Cardiac muscle cell (in vitro differentiated cells and primary cell): ENCODE measurements around the gene BBS5. TPM values are rescaled to one million over a fixed set of nuclear protein-coding genes. Genes with fewer than 3 reads are reported as not detected.
"Not testable (repeated sequence)": the region's sequence is repeated elsewhere in the genome, so short reads cannot be mapped to it uniquely, and the experiment has no call there.

ENCODE experiments used
- DNase-seq, 2 donors: peaks; one replicate each; pipeline versions ENCODE4 v3.0.0 to v3.0.0-alpha.2; 2010 to 2017; ENCODE audit warnings: low read depth in 1 of 2, low spot score in 1 of 2
- H3K27ac ChIP-seq: fragments of 200-600 bp; sonication (generic); 2 replicates; pipeline ENCODE4 v1.5.1; 2016
- H3K27me3 ChIP-seq: fragments of 200-600 bp; sonication (generic); 2 replicates; pipeline ENCODE4 v1.6.0; 2016; ENCODE audit warnings: control low read depth
- H3K36me3 ChIP-seq: fragments of 200-600 bp; sonication (generic); 2 replicates; pipeline ENCODE4 v1.5.1; 2016; ENCODE audit warnings: control low read depth
- H3K4me1 ChIP-seq: fragments of 200-600 bp; sonication (generic); 2 replicates; pipeline ENCODE4 v1.8.1; 2017; ENCODE audit warnings: low read depth, mild to moderate bottlenecking, mixed run types
- H3K4me3 ChIP-seq: fragments of 200-600 bp; sonication (generic); 2 replicates; pipeline ENCODE4 v1.5.1; 2016; ENCODE audit warnings: mild to moderate bottlenecking
- H3K9me3 ChIP-seq: fragments of 200-600 bp; sonication (generic); 2 replicates; pipeline ENCODE4 v1.5.1; 2017; ENCODE audit warnings: low read depth, mild to moderate bottlenecking, control low read depth
- polyA plus RNA-seq: library from polyadenylated mRNA; unstranded; fragments of >200 nt; fragmentation: Nextera tagmentation; extraction: Ambion mirVana; gene quantifications from 2 replicates; pipeline ENCODE4 v1.2.1, GENCODE V29; 2016
- total RNA-seq: library from RNA; depleted of rRNA; stranded (reverse); fragments of >200 nt; gene quantifications from 2 replicates; pipeline ENCODE4 v1.2.3, GENCODE V29; 2016
- TF ChIP-seq, protein P1 (sequence below): IDR thresholded peaks from 2 replicates; pipeline ENCODE4 v1.5.1; 2012; ENCODE audit warnings: low read depth, mild to moderate bottlenecking, low read length

BBS5 gene
- total and polyA plus RNA-seq, 2 experiments from 2014 or later = 8.4 to 8.9 TPM

- DNase-seq = peak in 1 of 2 donors; percentile 12
- Histone ChIP-seq H3K9me3 (no peaks in the 10 kb centered on the region), H3K4me3 (peak overlapping the region; percentile 20), H3K27me3 (no peaks in the 10 kb centered on the region), H3K27ac (no peak overlapping the region), H3K4me1 (peaks cover 23% of the 10 kb centered on the region), H3K36me3 (no peaks in the 10 kb centered on the region)
- TF ChIP-seq, protein P1, sequence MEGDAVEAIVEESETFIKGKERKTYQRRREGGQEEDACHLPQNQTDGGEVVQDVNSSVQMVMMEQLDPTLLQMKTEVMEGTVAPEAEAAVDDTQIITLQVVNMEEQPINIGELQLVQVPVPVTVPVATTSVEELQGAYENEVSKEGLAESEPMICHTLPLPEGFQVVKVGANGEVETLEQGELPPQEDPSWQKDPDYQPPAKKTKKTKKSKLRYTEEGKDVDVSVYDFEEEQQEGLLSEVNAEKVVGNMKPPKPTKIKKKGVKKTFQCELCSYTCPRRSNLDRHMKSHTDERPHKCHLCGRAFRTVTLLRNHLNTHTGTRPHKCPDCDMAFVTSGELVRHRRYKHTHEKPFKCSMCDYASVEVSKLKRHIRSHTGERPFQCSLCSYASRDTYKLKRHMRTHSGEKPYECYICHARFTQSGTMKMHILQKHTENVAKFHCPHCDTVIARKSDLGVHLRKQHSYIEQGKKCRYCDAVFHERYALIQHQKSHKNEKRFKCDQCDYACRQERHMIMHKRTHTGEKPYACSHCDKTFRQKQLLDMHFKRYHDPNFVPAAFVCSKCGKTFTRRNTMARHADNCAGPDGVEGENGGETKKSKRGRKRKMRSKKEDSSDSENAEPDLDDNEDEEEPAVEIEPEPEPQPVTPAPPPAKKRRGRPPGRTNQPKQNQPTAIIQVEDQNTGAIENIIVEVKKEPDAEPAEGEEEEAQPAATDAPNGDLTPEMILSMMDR = no peak
These were observed 32.5 kb downstream of the BBS5 start for GRCh38 chr2:169511818-169512217.

DNA sequence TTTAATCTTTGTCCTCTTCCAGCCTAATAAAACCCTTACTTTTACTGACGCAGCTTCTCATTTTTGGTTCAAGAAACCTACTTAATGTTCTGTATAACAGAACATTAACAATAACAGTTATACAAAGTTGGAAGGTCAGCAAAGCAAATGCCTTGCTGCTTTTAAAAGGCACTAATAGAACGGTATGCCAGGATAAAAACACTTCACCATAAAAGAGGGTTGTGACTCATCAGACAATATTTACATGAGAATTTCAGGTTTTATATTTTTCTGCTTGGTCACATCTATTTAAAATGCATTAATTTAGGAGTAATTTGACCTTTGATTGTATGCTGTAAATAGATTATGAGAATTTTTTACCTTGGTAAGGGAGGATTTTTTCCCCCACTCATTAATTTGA lies 33.2 kb downstream of the BBS5 start:
- DNase-seq = no peak
- Histone ChIP-seq H3K27me3 (no peaks in the 10 kb centered on the region), H3K9me3 (no peaks in the 10 kb centered on the region), H3K36me3 (no peaks in the 10 kb centered on the region), H3K4me3 (peak overlapping the region; percentile 20), H3K27ac (no peak overlapping the region), H3K4me1 (peaks cover 23% of the 10 kb centered on the region)
- TF ChIP-seq, protein P1 = no peak

- Histone ChIP-seq H3K36me3 (peaks cover 1% of the 10 kb centered on the region), H3K27me3 (no peaks in the 10 kb centered on the region), H3K27ac (peak overlapping the region; percentile 10), H3K4me3 (no peak overlapping the region), H3K4me1 (peaks cover 23% of the 10 kb centered on the region), H3K9me3 (no peaks in the 10 kb centered on the region)
- DNase-seq = no peak
- TF ChIP-seq, protein P1 = no peak
These were observed 33.8 kb downstream of the BBS5 start for GRCh38 chr2:169513094-169513493.

DNA sequence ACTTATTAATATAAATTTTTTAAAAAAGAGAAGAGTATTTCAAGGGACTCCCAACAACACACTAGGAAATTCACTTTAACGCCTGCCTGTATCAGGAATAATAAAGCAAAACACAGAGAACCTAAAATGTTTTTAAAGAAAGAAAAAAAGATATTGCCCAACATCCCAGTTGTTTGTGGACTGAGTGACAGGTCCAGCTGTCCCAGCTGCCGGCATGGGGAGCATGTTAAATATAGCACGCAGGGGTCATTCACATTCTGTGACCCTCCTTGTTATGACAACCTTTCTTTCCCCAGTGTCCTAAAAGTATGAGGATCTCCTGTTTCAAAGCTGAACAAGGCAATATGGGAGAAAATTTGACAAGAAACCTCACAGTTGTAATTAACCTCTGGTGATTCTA lies 34.6 kb downstream of the BBS5 start:
- Histone ChIP-seq H3K27me3 (no peaks in the 10 kb centered on the region), H3K27ac (peak overlapping the region; percentile 17), H3K4me1 (peaks cover 19% of the 10 kb centered on the region), H3K4me3 (no peak overlapping the region), H3K9me3 (no peaks in the 10 kb centered on the region), H3K36me3 (peaks cover 9% of the 10 kb centered on the region)
- TF ChIP-seq, protein P1 = no peak
- DNase-seq = peak; percentile 8 to 35

GRCh38 chr2:169514758-169515157 lies 35.5 kb downstream of the BBS5 start:
- Histone ChIP-seq H3K4me1 (peaks cover 14% of the 10 kb centered on the region), H3K27ac (peak overlapping the region; percentile 17)
- DNase-seq, H3K36me3 ChIP-seq, H3K4me3 ChIP-seq, H3K27me3 ChIP-seq, H3K9me3 ChIP-seq: not testable (repeated sequence)

DNA sequence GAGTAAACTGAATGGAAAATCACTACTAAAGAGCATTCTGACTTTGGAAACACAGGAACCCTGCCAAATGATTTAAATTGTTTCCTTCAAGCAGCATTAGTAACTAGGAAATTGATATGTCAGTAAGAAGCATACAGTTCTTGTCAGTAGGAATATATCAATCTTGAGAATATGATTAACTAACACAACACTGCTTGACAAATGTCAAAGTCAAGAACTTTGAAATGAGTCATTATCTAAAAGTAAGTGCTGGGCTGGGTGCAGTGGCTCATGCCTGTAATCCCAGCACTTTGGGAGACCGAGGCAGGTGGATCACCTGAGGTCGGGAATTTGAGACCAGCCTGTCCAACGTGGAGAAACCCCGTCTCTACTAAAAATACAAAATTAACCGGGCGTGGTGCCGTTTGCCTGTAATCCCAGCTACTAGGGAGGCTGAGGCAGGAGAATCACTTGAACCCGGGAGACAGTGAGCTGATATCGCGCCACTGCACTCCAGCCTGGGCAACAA lies 37.2 kb downstream of the BBS5 start:
- not testable (repeated sequence) for H3K9me3 ChIP-seq, DNase-seq, H3K4me3 ChIP-seq, H3K27me3 ChIP-seq, H3K4me1 ChIP-seq, H3K27ac ChIP-seq
- H3K36me3 ChIP-seq = peaks cover 15% of the 10 kb centered on the region

GRCh38 chr2:169520896-169521295 lies 41.6 kb downstream of the BBS5 start:
- TF ChIP-seq, protein P1 = no peak
- H3K27ac ChIP-seq = no peak overlapping the region

More at GRCh38 chr2:169520896-169521295, 41.6 kb downstream of the BBS5 start:
- H3K4me1 ChIP-seq = no peaks in the 10 kb centered on the region
- no peaks in the 10 kb centered on the region for H3K27me3 ChIP-seq
- DNase-seq = no peak
- H3K4me3 ChIP-seq = no peak overlapping the region
- no peaks in the 10 kb centered on the region for H3K9me3 ChIP-seq
- H3K36me3 ChIP-seq = peaks cover 29% of the 10 kb centered on the region
